Measurements from ENCODE around the gene PTPRE. TPM values are rescaled to one million over a fixed set of nuclear protein-coding genes. Genes with fewer than 3 reads are reported as not detected.

The PTPRE gene
- total RNA-seq, 2 donors from 2014 or later, result 26.9 to 36.1 TPM

GRCh38 chr10:127920306-127921074 lies 13.6 kb downstream of the PTPRE start:
- DNase-seq (no peak), ATAC-seq (no peak)
- intact Hi-C loops (cut with DNase I, micrococcal nuclease), result no loop called here

GRCh38 chr10:127921075-127921752 lies 14.3 kb downstream of the PTPRE start:
- intact Hi-C loops (cut with DNase I, micrococcal nuclease), result no loop called here
- ATAC-seq (no peak), DNase-seq (no peak)

GRCh38 chr10:127921753-127922145 lies 14.8 kb downstream of the PTPRE start:
- no peak for DNase-seq
- ATAC-seq, result peak; percentile 49
- intact Hi-C loops (cut with DNase I, micrococcal nuclease), result no loop called here

- ATAC-seq, result no peak
- no peak for DNase-seq
- intact Hi-C loops (cut with DNase I, micrococcal nuclease), result no loop called here
These were observed 15.3 kb downstream of the PTPRE start for GRCh38 chr10:127922206-127922605.

- ATAC-seq, result no peak
- no peak for DNase-seq
- intact Hi-C loops (cut with DNase I, micrococcal nuclease), result no loop called here
These were observed 15.9 kb downstream of the PTPRE start for GRCh38 chr10:127922675-127923366.

- intact Hi-C loops (cut with DNase I, micrococcal nuclease), result no loop called here
- ATAC-seq, result no peak
- DNase-seq, result no peak
These were observed 16.7 kb downstream of the PTPRE start for GRCh38 chr10:127923646-127924045.

GRCh38 chr10:127925471-127926207 lies 18.7 kb downstream of the PTPRE start:
- no peak for DNase-seq
- ATAC-seq, result no peak
- intact Hi-C loops (cut with DNase I, micrococcal nuclease), result no loop called here

GRCh38 chr10:127926455-127926854 lies 19.6 kb downstream of the PTPRE start:
- no peak for ATAC-seq
- intact Hi-C loops (cut with DNase I, micrococcal nuclease), result no loop called here

GRCh38 chr10:127928021-127928806 lies 21.3 kb downstream of the PTPRE start:
- DNase-seq, result no peak
- intact Hi-C loops (cut with DNase I, micrococcal nuclease), result no loop called here
- ATAC-seq, result no peak

More at GRCh38 chr10:127926455-127926854, 19.6 kb downstream of the PTPRE start:
- no peak for DNase-seq

GRCh38 chr10:127932521-127933270 lies 25.8 kb downstream of the PTPRE start:
- no peak for ATAC-seq
- intact Hi-C loops (cut with DNase I, micrococcal nuclease), result no loop called here
- no peak for DNase-seq

- ATAC-seq, result no peak
- DNase-seq, result no peak
- intact Hi-C loops (cut with DNase I, micrococcal nuclease), result no loop called here
These were observed 26.4 kb downstream of the PTPRE start for GRCh38 chr10:127933271-127933670.

GRCh38 chr10:127934383-127934782 lies 27.5 kb downstream of the PTPRE start:
- DNase-seq (no peak), ATAC-seq (no peak)
- intact Hi-C loops (cut with DNase I, micrococcal nuclease), result no loop called here

GRCh38 chr10:127935071-127935561 lies 28.2 kb downstream of the PTPRE start:
- intact Hi-C loops (cut with DNase I, micrococcal nuclease), result no loop called here
- DNase-seq, result no peak
- ATAC-seq, result no peak

- ATAC-seq (no peak), DNase-seq (no peak)
- intact Hi-C loops (cut with DNase I, micrococcal nuclease), result no loop called here
These were observed 30.2 kb downstream of the PTPRE start for GRCh38 chr10:127937069-127937468.

GRCh38 chr10:127937915-127938463 lies 31.1 kb downstream of the PTPRE start:
- intact Hi-C loops (cut with DNase I, micrococcal nuclease), result no loop called here
- ATAC-seq (no peak), DNase-seq (no peak)

- no peak for DNase-seq
- intact Hi-C loops (cut with DNase I, micrococcal nuclease), result no loop called here
- no peak for ATAC-seq
These were observed 33.0 kb downstream of the PTPRE start for GRCh38 chr10:127939786-127940330.

Measured in left colon (tissue), 2 donors.